GM19455 (cell line): ENCODE data around the gene CACNA2D3.
"Not testable (repeated sequence)": the region's sequence is repeated elsewhere in the genome, so short reads cannot be mapped to it uniquely, and the experiment has no call there.

ENCODE experiments used
- ATAC-seq: cut with Tn5 transposase; IDR thresholded peaks from one replicate; pipeline ENCODE4 v1.9.1; 2021; ENCODE audit not compliant: unreplicated experiment

CACNA2D3 gene

GRCh38 chr3:55091381-55092225 lies 969.3 kb downstream of the CACNA2D3 start:
- no peak for ATAC-seq

- ATAC-seq = no peak
These were observed 972.3 kb downstream of the CACNA2D3 start for GRCh38 chr3:55094676-55095075.

- ATAC-seq = no peak
These were observed 975.1 kb downstream of the CACNA2D3 start for GRCh38 chr3:55097441-55097840.

GRCh38 chr3:55105647-55106046 lies 983.3 kb downstream of the CACNA2D3 start:
- no peak for ATAC-seq

GRCh38 chr3:55107187-55107586 lies 984.8 kb downstream of the CACNA2D3 start:
- no peak for ATAC-seq

GRCh38 chr3:55111906-55112305 lies 989.6 kb downstream of the CACNA2D3 start:
- not testable (repeated sequence) for ATAC-seq

GRCh38 chr3:55118451-55118850 lies 996.1 kb downstream of the CACNA2D3 start:
- ATAC-seq = no peak

GRCh38 chr3:55119268-55119667 lies 996.9 kb downstream of the CACNA2D3 start:
- no peak for ATAC-seq

- ATAC-seq = no peak
These were observed 1000.0 kb downstream of the CACNA2D3 start for GRCh38 chr3:55122312-55122711.
